ENCODE results near the gene DOCK2.

Gene DOCK2

DNA sequence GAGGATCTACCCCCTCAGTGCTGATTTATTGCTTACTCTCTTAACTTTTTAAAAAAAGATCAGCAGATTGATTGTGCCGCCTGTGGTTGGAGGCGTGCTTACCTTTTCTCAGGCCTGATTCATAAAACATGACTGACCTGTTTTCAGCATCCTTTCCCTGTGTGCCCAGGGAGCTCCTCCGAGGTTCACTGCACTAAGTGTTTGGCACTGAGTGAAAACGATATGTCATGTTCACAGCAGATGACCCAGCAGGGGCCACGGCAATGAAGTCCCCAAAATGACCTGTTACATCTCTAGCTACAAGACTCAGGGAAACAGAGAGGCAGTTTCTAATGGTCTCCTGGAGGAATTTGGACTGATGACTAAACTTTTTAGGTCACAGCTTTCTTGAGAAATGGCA, 273.3 kb downstream of the DOCK2 start:
- DNase-seq, result no peak

- no peak for DNase-seq
These were observed 274.6 kb downstream of the DOCK2 start for GRCh38 chr5:169911448-169912212.

- DNase-seq, result no peak
These were observed 276.4 kb downstream of the DOCK2 start for GRCh38 chr5:169913479-169913878.

- DNase-seq, result peak; percentile 59
These were observed 277.7 kb downstream of the DOCK2 start for GRCh38 chr5:169914766-169915165.

- DNase-seq, result no peak
These were observed 280.4 kb downstream of the DOCK2 start for GRCh38 chr5:169917500-169917899.

- DNase-seq, result no peak
These were observed 281.2 kb downstream of the DOCK2 start for GRCh38 chr5:169918228-169918627.

DNA sequence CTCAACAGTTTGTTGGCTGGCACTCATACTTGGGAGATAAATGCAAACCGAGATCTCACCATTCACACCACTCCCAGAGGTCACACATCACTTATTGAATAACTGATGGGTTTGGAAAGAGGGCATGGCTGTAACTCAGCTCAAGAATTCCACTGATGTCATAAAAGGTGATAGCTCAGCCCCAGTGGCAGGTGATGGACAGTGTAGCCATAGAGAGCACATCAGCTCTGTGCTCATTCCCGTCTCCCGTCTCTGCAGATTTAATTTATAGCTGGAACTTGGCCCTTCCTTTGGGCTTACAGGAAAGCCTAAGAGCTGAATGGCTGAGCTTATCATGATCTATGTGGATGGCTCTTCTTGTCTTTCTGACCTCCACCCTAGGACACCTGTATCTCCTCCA, 283.4 kb downstream of the DOCK2 start:
- no peak for DNase-seq

- DNase-seq, result peak; percentile 26
These were observed 284.3 kb downstream of the DOCK2 start for GRCh38 chr5:169921384-169921783.

GRCh38 chr5:169921949-169922348, 284.9 kb downstream of the DOCK2 start:
- no peak for DNase-seq

DNA sequence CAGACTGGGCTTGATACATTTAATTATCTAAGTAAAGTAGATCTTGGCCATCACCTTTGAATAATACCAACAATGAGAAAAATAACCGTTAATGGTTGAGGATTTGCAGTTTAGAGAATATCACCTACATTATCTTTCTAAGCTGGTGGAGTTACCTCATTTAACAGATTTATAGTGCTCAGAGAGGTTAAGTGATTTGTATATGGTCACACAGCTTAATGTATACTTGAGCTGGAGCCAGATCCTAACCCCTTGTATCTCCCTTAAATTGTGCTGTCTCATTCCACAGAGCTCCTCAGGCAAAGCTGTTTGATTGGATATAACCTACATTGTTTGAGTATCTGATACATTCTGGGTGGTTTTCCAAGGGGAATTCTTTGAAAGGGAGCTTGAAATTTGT, 285.4 kb downstream of the DOCK2 start:
- DNase-seq, result no peak

DNA sequence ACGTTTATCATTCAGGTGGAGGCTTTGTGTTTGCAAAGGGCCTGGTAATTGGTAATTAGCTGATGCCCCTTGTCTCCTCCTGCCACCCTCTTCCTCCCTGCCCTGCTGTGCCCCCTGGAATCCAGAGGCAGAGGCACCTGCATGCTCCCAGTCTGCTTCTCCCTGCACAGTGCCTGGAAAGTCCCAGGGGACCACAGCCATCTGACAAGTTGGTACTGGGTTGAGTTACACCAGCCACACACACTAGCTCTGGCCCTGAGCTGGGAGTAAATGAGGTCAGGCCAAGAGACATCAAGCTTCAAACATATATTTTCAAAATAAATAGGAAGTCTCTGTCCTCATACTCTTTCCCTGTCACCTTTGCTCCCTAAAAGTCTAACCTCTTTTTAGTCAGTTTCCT, 286.9 kb downstream of the DOCK2 start:
- no peak for DNase-seq

DNA sequence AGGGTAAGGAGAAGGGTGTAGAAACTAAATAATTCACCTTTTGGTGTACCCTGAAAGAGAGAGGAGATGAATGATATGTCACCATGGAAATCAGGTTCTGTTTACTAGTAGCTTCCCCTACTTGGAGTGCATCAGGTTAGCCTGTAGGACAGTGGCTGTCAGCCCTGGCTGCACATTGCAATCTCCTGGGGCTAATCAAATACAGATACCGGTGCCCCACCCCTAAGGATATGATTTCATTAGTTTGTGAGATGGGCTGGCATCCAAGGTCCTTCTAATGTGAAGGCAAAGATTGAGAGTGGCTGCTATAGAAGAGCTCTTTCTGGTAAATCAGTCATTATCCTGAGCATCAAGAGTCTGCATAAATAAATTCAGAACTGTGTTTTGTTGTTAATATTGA, 296.1 kb downstream of the DOCK2 start:
- DNase-seq, result no peak

DNA sequence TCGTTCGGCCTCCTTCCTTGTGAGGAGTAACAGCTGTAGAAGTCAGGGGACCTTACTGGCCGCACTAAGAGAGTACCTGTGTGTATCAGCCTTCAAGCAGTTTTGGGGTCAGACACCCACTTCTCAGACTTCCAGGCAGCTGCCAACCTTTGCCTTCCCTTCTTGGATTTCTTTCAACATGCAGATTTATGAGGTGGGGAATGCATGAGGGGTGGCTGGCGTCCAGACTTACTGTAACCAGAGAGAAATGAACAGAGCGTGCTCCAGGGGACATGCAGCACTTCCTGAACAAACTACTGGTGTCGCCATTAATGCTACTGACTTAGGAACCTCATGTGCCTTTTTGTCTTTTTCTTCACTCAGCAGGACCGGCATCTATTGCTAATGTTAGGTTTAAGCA, 296.5 kb downstream of the DOCK2 start:
- DNase-seq, result no peak

- DNase-seq, result no peak
These were observed 297.9 kb downstream of the DOCK2 start for GRCh38 chr5:169934990-169935389.

- no peak for DNase-seq
These were observed 298.7 kb downstream of the DOCK2 start for GRCh38 chr5:169935762-169936161.

DNA sequence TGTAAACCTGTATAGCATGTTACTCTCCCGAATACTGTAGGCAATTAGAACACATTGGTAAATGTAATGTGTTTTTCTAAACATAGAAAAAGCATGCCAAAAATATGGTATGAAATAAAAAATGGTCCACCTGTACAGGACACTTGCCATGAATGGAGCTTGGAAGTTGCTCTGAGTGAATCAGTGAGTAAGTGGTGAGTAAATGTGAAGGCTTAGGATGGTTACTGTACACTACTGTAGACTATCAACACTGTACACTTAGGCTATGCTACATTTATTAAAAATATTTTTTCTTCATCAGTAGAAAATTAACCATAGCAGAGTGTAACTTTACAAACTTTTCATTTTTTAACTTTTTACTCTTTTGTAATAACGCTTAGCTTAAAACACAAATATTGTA, 301.4 kb downstream of the DOCK2 start:
- no peak for DNase-seq

DNA sequence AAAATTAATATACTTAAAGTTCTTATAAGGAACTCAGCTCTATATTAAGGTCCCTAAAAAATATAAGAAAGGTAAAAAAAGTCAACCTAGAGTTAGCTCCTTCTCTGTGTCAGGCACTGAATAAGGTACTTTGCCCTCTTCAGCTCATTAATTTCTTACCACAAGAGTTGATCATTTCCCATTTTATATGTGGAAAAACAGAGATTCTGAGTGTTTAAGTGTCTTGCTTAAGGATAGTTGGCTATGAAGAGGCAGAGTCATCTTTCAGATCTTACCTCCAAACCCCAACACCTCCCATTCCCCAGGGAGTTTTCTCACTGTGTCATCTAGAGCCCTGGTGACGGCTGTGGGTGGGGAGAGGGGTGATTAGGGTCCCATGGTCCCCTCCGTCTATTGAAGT, 302.7 kb downstream of the DOCK2 start:
- no peak for DNase-seq

DNA sequence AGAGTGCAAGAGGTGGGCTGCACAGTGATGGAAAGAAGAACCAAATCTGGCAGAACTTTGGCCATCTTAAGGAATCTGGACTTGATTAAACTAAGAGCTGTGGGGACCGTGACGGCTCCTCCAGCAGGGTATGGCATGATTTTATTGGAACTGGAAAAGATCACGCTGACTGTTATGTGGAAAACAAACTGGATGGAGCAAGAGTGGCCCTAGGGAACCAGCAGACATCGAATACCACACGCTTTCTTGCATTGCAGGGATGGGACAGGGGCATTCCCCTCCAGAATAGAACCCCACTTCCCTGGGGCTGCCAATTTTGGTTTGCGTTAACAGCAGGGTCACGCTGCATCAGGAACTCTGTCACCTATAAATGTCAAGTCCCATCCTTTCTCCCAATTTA, 304.5 kb downstream of the DOCK2 start:
- no peak for DNase-seq

- DNase-seq, result no peak
These were observed 305.1 kb downstream of the DOCK2 start for GRCh38 chr5:169942181-169942580.

GRCh38 chr5:169943026-169943425, 306.0 kb downstream of the DOCK2 start:
- DNase-seq, result peak; percentile 33

DNA sequence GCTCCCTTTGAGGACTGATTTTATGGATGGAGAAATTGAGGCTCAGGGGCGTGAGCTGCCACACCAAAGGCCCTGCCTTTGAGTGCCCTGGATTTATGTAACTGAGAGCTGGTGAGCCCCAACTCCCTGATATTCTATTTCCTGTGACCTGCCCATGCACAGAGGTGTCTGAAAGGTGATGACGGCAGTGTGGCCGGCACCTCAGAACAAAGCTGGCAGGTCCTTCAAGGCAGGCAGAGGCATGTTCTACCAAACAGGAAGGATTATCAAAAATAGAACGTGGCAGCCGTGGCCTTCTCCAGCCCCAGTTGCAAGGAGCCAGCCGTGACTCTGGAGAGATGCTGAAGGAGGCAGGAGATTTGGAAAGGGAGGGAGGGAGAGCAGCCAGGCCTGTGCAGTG, 307.0 kb downstream of the DOCK2 start:
- DNase-seq, result no peak

DNA sequence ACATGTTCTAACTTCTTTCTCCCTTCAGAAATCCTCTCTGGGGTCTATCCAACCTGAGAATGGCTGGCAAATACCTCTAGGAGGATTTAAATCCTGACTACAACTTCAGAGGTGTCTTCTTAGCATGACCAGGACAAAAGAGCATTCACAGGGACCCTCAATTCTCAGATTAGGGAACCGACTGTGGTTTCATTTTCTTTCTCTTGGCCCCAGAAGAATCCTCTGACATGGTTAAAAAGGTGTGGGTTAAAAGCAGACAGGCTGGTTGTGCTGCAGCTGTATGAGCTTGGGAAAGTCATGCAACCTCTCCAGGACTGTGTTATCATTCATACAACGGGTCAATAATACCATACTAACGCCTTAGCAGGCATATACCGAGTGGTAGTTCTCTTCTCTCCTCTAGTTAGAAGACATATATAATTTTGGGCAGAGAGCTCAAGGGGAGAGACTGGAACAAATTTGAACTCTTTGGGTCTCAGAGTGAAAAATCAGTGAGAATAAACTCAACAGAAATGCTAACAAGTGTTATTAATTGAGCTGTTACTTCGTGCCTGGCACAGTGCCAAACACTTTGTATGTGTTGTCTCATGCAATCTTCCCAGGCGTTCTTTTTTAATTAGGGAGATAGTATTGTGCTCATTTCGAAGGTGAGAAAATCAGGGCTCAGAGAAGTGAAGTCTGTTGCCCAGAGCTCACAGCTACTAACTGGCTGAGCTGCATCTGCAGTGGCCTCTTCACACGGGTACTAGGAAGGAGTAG, 308.0 kb downstream of the DOCK2 start:
- peak; percentile 24 for DNase-seq

DNA sequence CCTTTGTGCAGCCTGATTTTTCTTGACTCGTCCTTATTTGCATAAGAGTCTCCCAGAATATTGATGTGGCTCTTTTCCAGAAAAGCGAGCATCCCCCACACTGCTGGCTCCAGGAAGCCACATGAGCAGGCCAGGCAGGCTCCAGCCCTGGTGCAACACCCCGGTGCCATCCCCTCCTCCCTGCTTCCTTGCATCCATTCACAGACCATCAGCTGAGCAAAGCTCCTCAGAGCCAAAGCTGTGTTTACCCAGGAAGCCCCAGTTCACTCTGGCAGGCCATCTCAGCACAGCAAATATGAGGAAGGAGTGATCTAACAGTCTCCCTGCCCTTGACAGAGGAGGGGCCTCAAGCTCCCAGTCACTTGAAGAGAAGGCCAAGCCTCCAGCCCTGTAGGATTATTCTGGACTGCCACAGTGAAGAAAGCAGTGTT, 308.8 kb downstream of the DOCK2 start:
- peak; percentile 90 for DNase-seq

- DNase-seq, result no peak
These were observed 309.7 kb downstream of the DOCK2 start for GRCh38 chr5:169946743-169947295.
